Right atrium auricular region (tissue), 2 donors: Measurements from ENCODE around the gene DDAH2. TPM values are rescaled to one million over a fixed set of nuclear protein-coding genes. Genes with fewer than 3 reads are reported as not detected.
A peak's percentile ranks its signal among the peaks of the same experiment; 100 is the strongest.

Source experiments
- DNase-seq: peaks from one replicate; pipeline ENCODE4 v3.0.0-alpha.2; 2019; ENCODE audit warnings: low spot score
- H3K27ac ChIP-seq, 2 donors: fragments of 200-600 bp; sonication (generic); 1 replicate in 1 of 2; 2 replicates in 1 of 2; pipeline ENCODE4 v1.5.1; 2016 to 2019
- H3K27me3 ChIP-seq, 2 donors: fragments of 200-600 bp; sonication (generic); one replicate each; pipeline versions ENCODE4 v1.5.1 to v1.6.0; 2017 to 2019
- H3K36me3 ChIP-seq: fragments of 200-600 bp; sonication (generic); one replicate; pipeline ENCODE4 v1.5.1; 2016
- H3K4me1 ChIP-seq, 2 donors: fragments of 200-600 bp; sonication (generic); one replicate each; pipeline versions ENCODE4 v1.5.1 to v1.6.0; 2017 to 2019
- H3K4me3 ChIP-seq, 2 donors: fragments of 200-600 bp; sonication (generic); 1 replicate in 1 of 2; 2 replicates in 1 of 2; pipeline ENCODE4 v1.5.1; 2017 to 2019; ENCODE audit warnings: mild to moderate bottlenecking in 1 of 2, moderate library complexity in 1 of 2
- H3K9me3 ChIP-seq, 2 donors: fragments of 200-600 bp; sonication (generic); one replicate each; pipeline ENCODE4 v1.5.1; 2019
- CTCF ChIP-seq, 2 donors: fragments of 200-600 bp; sonication (generic); IDR thresholded peaks; one replicate each; pipeline ENCODE4 v1.5.1; 2019; ENCODE audit warnings: antibody characterized with exemption in 2 of 2
- total RNA-seq, 2 donors: library from RNA; depleted of rRNA; stranded (reverse); fragments of >200 nt; gene quantifications; one replicate each; pipeline ENCODE4 v1.1.0, GENCODE V29; 2016

DDAH2 gene
- total RNA-seq, 2 donors from 2014 or later: 53.5 to 93.3 TPM

- H3K4me1 ChIP-seq: peaks cover 0 to 31% of the 10 kb centered on the region in 2 donors
- peak overlapping the region; percentile 68 to 82 for H3K4me3 ChIP-seq
- H3K36me3 ChIP-seq: peaks cover 45% of the 10 kb centered on the region
- H3K27me3 ChIP-seq: no peaks in the 10 kb centered on the region
- H3K27ac ChIP-seq: peak overlapping the region; percentile 92 to 99
- no peak for DNase-seq
- H3K9me3 ChIP-seq: no peaks in the 10 kb centered on the region
- TF ChIP-seq CTCF (IDR thresholded peaks at IDR 0.05): no peak
These were observed 1.1 kb downstream of the DDAH2 start for GRCh38 chr6:31727717-31728671.

GRCh38 chr6:31727034-31727716 is 1.9 kb downstream of the DDAH2 start:
- Histone ChIP-seq H3K36me3 (peaks cover 37% of the 10 kb centered on the region), H3K4me1 (peaks cover 0 to 31% of the 10 kb centered on the region in 2 donors), H3K4me3 (no peak overlapping the region), H3K27me3 (no peaks in the 10 kb centered on the region), H3K27ac (peak overlapping the region; percentile 18 to 48), H3K9me3 (no peaks in the 10 kb centered on the region)
- DNase-seq: no peak
- no peak for TF ChIP-seq CTCF (IDR thresholded peaks at IDR 0.05)

- Histone ChIP-seq H3K27me3 (no peaks in the 10 kb centered on the region), H3K27ac (no peak overlapping the region)
- no peak for DNase-seq
These were observed 3.4 kb downstream of the DDAH2 start for GRCh38 chr6:31725502-31726350.

GRCh38 chr6:31723980-31724691 is 5.0 kb downstream of the DDAH2 start:
- no peak for DNase-seq
- H3K27ac ChIP-seq: no peak overlapping the region
- H3K4me3 ChIP-seq: no peak overlapping the region

More at GRCh38 chr6:31725502-31726350, 3.4 kb downstream of the DDAH2 start:
- peaks cover 0 to 27% of the 10 kb centered on the region in 2 donors for H3K4me1 ChIP-seq
- H3K4me3 ChIP-seq: no peak overlapping the region
- H3K9me3 ChIP-seq: no peaks in the 10 kb centered on the region
- H3K36me3 ChIP-seq: peaks cover 23% of the 10 kb centered on the region
- no peak for TF ChIP-seq CTCF (IDR thresholded peaks at IDR 0.05)

More at GRCh38 chr6:31723980-31724691, 5.0 kb downstream of the DDAH2 start:
- Histone ChIP-seq H3K27me3 (no peaks in the 10 kb centered on the region), H3K36me3 (peaks cover 17% of the 10 kb centered on the region), H3K9me3 (no peaks in the 10 kb centered on the region), H3K4me1 (peaks cover 0 to 21% of the 10 kb centered on the region in 2 donors)
- TF ChIP-seq CTCF (IDR thresholded peaks at IDR 0.05): no peak
